Measurements from ENCODE around the gene ADAMTS8. TPM values are rescaled to one million over a fixed set of nuclear protein-coding genes. Genes with fewer than 3 reads are reported as not detected.

ADAMTS8 gene
- polyA plus RNA-seq, 1 donor (not counting 4 experiments of a cell fraction or from before 2014, with no cell fraction given), result not detected

GRCh38 chr11:130452176-130452575, 23.8 kb upstream of the ADAMTS8 start:
- Histone ChIP-seq H3K4me2 (ENCODE audit: control insufficient read depth, extremely low read depth, insufficient read depth, low read depth, low read length) (no peak overlapping the region), H4K20me1 (ENCODE audit: control insufficient read depth, extremely low read depth, insufficient read depth, low read length) (no peaks in the 10 kb centered on the region), H3K9me1 (ENCODE audit: control insufficient read depth, extremely low read depth, insufficient read depth, low read length) (no peaks in the 10 kb centered on the region), H3K36me3 (ENCODE audit: control insufficient read depth in 2 of 2, extremely low read depth in 1 of 2, insufficient read depth in 2 of 2, low read length in 2 of 2) (no peaks in the 10 kb centered on the region), H3K9me3 (ENCODE audit: control insufficient read depth, low read depth, low read length) (no peaks in the 10 kb centered on the region), H3K9ac (ENCODE audit: control insufficient read depth, extremely low read depth, insufficient read depth, low read length) (no peak overlapping the region), H3K27me3 (ENCODE audit: control insufficient read depth, extremely low read depth, insufficient read depth, low read length) (no peaks in the 10 kb centered on the region), H3K4me3 (ENCODE audit: control insufficient read depth in 2 of 3, extremely low read depth in 1 of 3, insufficient read depth in 2 of 3, low read depth in 1 of 3, low read length in 3 of 3) (no peak overlapping the region), H2AFZ (ENCODE audit: control insufficient read depth, low read length) (no peak overlapping the region), H3K27ac (ENCODE audit: control insufficient read depth, insufficient read depth, low read length) (no peak overlapping the region), H3K4me1 (ENCODE audit: control insufficient read depth, extremely low read depth, insufficient read depth, low read length) (peaks cover 9% of the 10 kb centered on the region), H3K79me2 (ENCODE audit: control insufficient read depth, insufficient read depth, low read length) (no peaks in the 10 kb centered on the region)
- no peak for TF ChIP-seq CTCF (optimal IDR thresholded peaks at IDR 0.05 in 1 of 3, IDR thresholded peaks at IDR 0.05 in 1 of 3, conservative IDR thresholded peaks at IDR 0.05 in 1 of 3; ENCODE audit: extremely low read depth in 1 of 3, insufficient read depth in 2 of 3, low read length in 3 of 3)
- TF ChIP-seq EZH2 (IDR thresholded peaks at IDR 0.05; ENCODE audit: low read length), result no peak
- dilution Hi-C loops (cut with MboI; ENCODE audit: extremely low pct_ligation_motif_present, low sequenced_read_pairs), result no loop called here
- DNase-seq (ENCODE audit: low read depth, low spot score), result no peak
- no peak for FAIRE-seq

- no peaks in the 10 kb centered on the region for H3K36me3 ChIP-seq (ENCODE audit: control insufficient read depth in 2 of 2, extremely low read depth in 1 of 2, insufficient read depth in 2 of 2, low read length in 2 of 2)
- TF ChIP-seq CTCF (optimal IDR thresholded peaks at IDR 0.05 in 1 of 3, IDR thresholded peaks at IDR 0.05 in 1 of 3, conservative IDR thresholded peaks at IDR 0.05 in 1 of 3; ENCODE audit: extremely low read depth in 1 of 3, insufficient read depth in 2 of 3, low read length in 3 of 3) (no peak), EZH2 (IDR thresholded peaks at IDR 0.05; ENCODE audit: low read length) (no peak)
- no peak overlapping the region for H2AFZ ChIP-seq (ENCODE audit: control insufficient read depth, low read length)
- DNase-seq (ENCODE audit: low read depth, low spot score) (no peak), FAIRE-seq (no peak)
- no peaks in the 10 kb centered on the region for H3K27me3 ChIP-seq (ENCODE audit: control insufficient read depth, extremely low read depth, insufficient read depth, low read length)
- H3K4me2 ChIP-seq (ENCODE audit: control insufficient read depth, extremely low read depth, insufficient read depth, low read depth, low read length), result no peak overlapping the region
- no peaks in the 10 kb centered on the region for H3K9me3 ChIP-seq (ENCODE audit: control insufficient read depth, low read depth, low read length)
- no peaks in the 10 kb centered on the region for H3K9me1 ChIP-seq (ENCODE audit: control insufficient read depth, extremely low read depth, insufficient read depth, low read length)
- dilution Hi-C loops (cut with MboI; ENCODE audit: extremely low pct_ligation_motif_present, low sequenced_read_pairs), result no loop called here
- no peaks in the 10 kb centered on the region for H3K79me2 ChIP-seq (ENCODE audit: control insufficient read depth, insufficient read depth, low read length)
- H3K27ac ChIP-seq (ENCODE audit: control insufficient read depth, insufficient read depth, low read length), result no peak overlapping the region
- H3K9ac ChIP-seq (ENCODE audit: control insufficient read depth, extremely low read depth, insufficient read depth, low read length), result no peak overlapping the region
- no peak overlapping the region for H3K4me3 ChIP-seq (ENCODE audit: control insufficient read depth in 2 of 3, extremely low read depth in 1 of 3, insufficient read depth in 2 of 3, low read depth in 1 of 3, low read length in 3 of 3)
- no peaks in the 10 kb centered on the region for H4K20me1 ChIP-seq (ENCODE audit: control insufficient read depth, extremely low read depth, insufficient read depth, low read length)
- peaks cover 8% of the 10 kb centered on the region for H3K4me1 ChIP-seq (ENCODE audit: control insufficient read depth, extremely low read depth, insufficient read depth, low read length)
Measured at GRCh38 chr11:130451231-130452019, 23.0 kb upstream of the ADAMTS8 start.
